ENCODE measurements around the gene PHKB.

The PHKB gene

DNA sequence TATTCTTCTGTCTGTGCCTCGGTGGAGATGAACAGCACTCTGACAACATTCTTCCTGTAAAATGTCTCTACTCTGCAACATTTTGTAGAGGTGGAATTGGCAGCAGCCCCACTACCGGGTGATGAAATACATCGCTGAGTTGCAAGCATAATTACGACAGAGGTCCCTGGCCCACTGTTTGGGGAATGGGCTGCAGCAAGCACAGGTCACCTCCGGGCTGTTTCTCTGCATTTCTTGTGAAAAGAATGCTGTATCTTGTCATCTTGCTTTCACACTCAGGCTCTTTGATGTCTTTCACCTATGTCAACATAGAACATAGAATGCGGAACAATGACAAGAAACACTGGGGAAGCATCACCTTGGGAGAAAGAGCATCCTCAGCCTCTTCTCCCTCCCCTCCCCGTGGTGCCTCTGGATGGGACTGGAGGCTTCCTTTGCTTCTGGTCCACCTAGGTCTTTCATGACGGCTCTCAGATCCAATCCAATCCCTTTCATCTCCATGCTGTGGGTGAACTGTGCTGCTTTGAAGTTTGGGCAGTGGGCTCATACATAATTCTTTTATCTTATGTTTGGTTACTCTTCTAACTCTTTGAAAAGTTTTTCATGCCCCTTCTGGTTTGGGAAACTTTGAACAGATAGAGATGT is 265.0 kb downstream of the PHKB start:
- Histone ChIP-seq H4K20me1 (ENCODE audit: insufficient read depth, low read length) (no peaks in the 10 kb centered on the region), H3K36me3 (replicated peaks; ENCODE audit: insufficient read depth, low read length) (no peaks in the 10 kb centered on the region), H3K9ac (ENCODE audit: low read length) (no peak overlapping the region), H3K79me2 (ENCODE audit: low read length) (no peaks in the 10 kb centered on the region), H3K27ac (ENCODE audit: low read length) (no peak overlapping the region), H3K9me3 (replicated peaks; ENCODE audit: insufficient read depth, low read length) (no peaks in the 10 kb centered on the region), H3K9me2 (replicated peaks; ENCODE audit: insufficient read depth, low read length) (no peaks in the 10 kb centered on the region), H3F3A (ENCODE audit: insufficient read depth, low read length) (no peaks in the 10 kb centered on the region), H3K4me2 (ENCODE audit: low read depth, low read length) (no peak overlapping the region), H3K4me3 (ENCODE audit: low read length) (no peak overlapping the region), H3K27me3 (replicated peaks; ENCODE audit: insufficient read depth, low read length) (no peaks in the 10 kb centered on the region), H3K4me1 (ENCODE audit: low read length) (no peaks in the 10 kb centered on the region), H2AFZ (ENCODE audit: low read length) (no peak overlapping the region)
- TF ChIP-seq, protein P1, sequence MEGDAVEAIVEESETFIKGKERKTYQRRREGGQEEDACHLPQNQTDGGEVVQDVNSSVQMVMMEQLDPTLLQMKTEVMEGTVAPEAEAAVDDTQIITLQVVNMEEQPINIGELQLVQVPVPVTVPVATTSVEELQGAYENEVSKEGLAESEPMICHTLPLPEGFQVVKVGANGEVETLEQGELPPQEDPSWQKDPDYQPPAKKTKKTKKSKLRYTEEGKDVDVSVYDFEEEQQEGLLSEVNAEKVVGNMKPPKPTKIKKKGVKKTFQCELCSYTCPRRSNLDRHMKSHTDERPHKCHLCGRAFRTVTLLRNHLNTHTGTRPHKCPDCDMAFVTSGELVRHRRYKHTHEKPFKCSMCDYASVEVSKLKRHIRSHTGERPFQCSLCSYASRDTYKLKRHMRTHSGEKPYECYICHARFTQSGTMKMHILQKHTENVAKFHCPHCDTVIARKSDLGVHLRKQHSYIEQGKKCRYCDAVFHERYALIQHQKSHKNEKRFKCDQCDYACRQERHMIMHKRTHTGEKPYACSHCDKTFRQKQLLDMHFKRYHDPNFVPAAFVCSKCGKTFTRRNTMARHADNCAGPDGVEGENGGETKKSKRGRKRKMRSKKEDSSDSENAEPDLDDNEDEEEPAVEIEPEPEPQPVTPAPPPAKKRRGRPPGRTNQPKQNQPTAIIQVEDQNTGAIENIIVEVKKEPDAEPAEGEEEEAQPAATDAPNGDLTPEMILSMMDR (IDR thresholded peaks at IDR 0.05; ENCODE audit: low read length), result no peak
- TF ChIP-seq EZH2phosphoT487 (IDR thresholded peaks at IDR 0.05; ENCODE audit: low read length), result no peak
- no peak for TF ChIP-seq EZH2 (optimal IDR thresholded peaks at IDR 0.05; ENCODE audit: low read depth, low read length)
- DNase-seq, result no peak

DNA sequence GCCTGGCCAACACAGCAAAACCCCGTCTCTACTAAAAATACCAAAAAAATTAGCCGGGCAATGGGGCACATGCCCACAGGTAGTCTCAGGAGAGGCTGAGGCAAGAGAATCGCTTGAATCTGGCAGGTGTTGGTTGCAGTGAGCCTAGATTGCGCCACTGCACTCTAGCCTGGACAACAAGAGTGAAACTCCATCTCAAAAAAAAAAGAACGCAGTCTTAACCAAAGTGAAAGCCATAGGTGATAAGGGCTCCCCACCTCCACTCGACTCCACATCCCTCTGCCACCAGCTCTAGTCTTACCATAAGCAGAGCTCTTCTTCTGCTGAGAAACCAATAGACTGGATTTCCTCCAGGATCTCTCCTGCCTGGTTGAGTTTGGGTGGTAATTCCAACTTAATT is 266.0 kb downstream of the PHKB start:
- Histone ChIP-seq H3K4me2 (ENCODE audit: low read depth, low read length) (no peak overlapping the region), H3K9me2 (replicated peaks; ENCODE audit: insufficient read depth, low read length) (no peaks in the 10 kb centered on the region), H2AFZ (ENCODE audit: low read length) (no peak overlapping the region), H3K27ac (ENCODE audit: low read length) (no peak overlapping the region), H4K20me1 (ENCODE audit: insufficient read depth, low read length) (no peaks in the 10 kb centered on the region), H3K79me2 (ENCODE audit: low read length) (no peaks in the 10 kb centered on the region), H3K4me3 (ENCODE audit: low read length) (no peak overlapping the region), H3K36me3 (replicated peaks; ENCODE audit: insufficient read depth, low read length) (no peaks in the 10 kb centered on the region), H3F3A (ENCODE audit: insufficient read depth, low read length) (no peaks in the 10 kb centered on the region), H3K9ac (ENCODE audit: low read length) (no peak overlapping the region), H3K27me3 (replicated peaks; ENCODE audit: insufficient read depth, low read length) (no peaks in the 10 kb centered on the region), H3K9me3 (replicated peaks; ENCODE audit: insufficient read depth, low read length) (no peaks in the 10 kb centered on the region), H3K4me1 (ENCODE audit: low read length) (no peaks in the 10 kb centered on the region)
- DNase-seq, result peak; percentile 48
- TF ChIP-seq EZH2 (optimal IDR thresholded peaks at IDR 0.05; ENCODE audit: low read depth, low read length) (no peak), EZH2phosphoT487 (IDR thresholded peaks at IDR 0.05; ENCODE audit: low read length) (no peak)
- TF ChIP-seq, protein P1 (IDR thresholded peaks at IDR 0.05; ENCODE audit: low read length), result no peak

DNA sequence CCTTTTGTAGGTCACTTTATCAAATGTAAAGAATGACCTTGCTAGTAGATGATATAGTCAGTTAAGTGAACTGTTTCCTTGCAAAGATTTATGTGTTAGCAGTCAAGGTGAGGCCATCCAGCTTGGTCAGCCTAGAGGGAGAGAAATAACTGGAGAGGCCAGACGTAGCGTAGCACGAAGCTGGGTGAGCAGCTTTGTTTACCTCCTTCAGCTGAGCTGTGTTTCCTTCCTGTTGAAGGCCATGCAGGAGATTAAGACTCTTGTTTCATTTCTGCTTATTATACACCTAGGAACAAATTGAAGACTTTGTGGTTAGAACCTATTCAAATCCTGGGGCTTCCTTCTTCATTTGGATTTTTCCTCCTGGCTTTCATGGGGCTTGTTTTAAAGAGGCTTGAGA is 267.1 kb downstream of the PHKB start:
- Histone ChIP-seq H3F3A (ENCODE audit: insufficient read depth, low read length) (no peaks in the 10 kb centered on the region), H3K4me1 (ENCODE audit: low read length) (no peaks in the 10 kb centered on the region), H3K9me2 (replicated peaks; ENCODE audit: insufficient read depth, low read length) (no peaks in the 10 kb centered on the region), H2AFZ (ENCODE audit: low read length) (no peak overlapping the region), H3K79me2 (ENCODE audit: low read length) (no peaks in the 10 kb centered on the region), H3K4me3 (ENCODE audit: low read length) (no peak overlapping the region), H3K9ac (ENCODE audit: low read length) (no peak overlapping the region), H3K27ac (ENCODE audit: low read length) (no peak overlapping the region), H3K4me2 (ENCODE audit: low read depth, low read length) (no peak overlapping the region), H3K9me3 (replicated peaks; ENCODE audit: insufficient read depth, low read length) (no peaks in the 10 kb centered on the region), H4K20me1 (ENCODE audit: insufficient read depth, low read length) (no peaks in the 10 kb centered on the region), H3K36me3 (replicated peaks; ENCODE audit: insufficient read depth, low read length) (no peaks in the 10 kb centered on the region), H3K27me3 (replicated peaks; ENCODE audit: insufficient read depth, low read length) (no peaks in the 10 kb centered on the region)
- TF ChIP-seq EZH2phosphoT487 (IDR thresholded peaks at IDR 0.05; ENCODE audit: low read length), result no peak
- no peak for TF ChIP-seq EZH2 (optimal IDR thresholded peaks at IDR 0.05; ENCODE audit: low read depth, low read length)
- TF ChIP-seq, protein P1 (IDR thresholded peaks at IDR 0.05; ENCODE audit: low read length), result no peak
- no peak for DNase-seq

Data from MM.1S (cell line).